GM06990 (cell line): ENCODE data around the gene CELA3B.
"Not testable (repeated sequence)": the region's sequence is repeated elsewhere in the genome, so short reads cannot be mapped to it uniquely, and the experiment has no call there.

ENCODE experiments used
- DNase-seq: peaks from one replicate; pipeline ENCODE4 v3.0.0-alpha.2; 2011; ENCODE audit not compliant: insufficient read length; ENCODE audit errors: extremely low read depth
- H3K27me3 ChIP-seq: replicated peaks from 2 replicates; pipeline ENCODE4 v1.6.0; 2011; ENCODE audit warnings: low read length; ENCODE audit not compliant: control insufficient read depth, insufficient read depth
- H3K36me3 ChIP-seq: 2 replicates; pipeline ENCODE4 v1.5.1; 2011; ENCODE audit warnings: low read length; ENCODE audit not compliant: control insufficient read depth, insufficient read depth
- H3K4me3 ChIP-seq: replicated peaks from 2 replicates; pipeline ENCODE4 v1.5.1; 2011; ENCODE audit warnings: low read depth, mild to moderate bottlenecking, control low read depth, low read length
- TF ChIP-seq, protein P1 (sequence below): IDR thresholded peaks from 2 replicates; pipeline ENCODE4 v1.5.1; 2011; ENCODE audit warnings: low read length, control low read depth, mild to moderate bottlenecking, inconsistent platforms; ENCODE audit not compliant: insufficient read depth, poor library complexity, severe bottlenecking

CELA3B gene

DNA sequence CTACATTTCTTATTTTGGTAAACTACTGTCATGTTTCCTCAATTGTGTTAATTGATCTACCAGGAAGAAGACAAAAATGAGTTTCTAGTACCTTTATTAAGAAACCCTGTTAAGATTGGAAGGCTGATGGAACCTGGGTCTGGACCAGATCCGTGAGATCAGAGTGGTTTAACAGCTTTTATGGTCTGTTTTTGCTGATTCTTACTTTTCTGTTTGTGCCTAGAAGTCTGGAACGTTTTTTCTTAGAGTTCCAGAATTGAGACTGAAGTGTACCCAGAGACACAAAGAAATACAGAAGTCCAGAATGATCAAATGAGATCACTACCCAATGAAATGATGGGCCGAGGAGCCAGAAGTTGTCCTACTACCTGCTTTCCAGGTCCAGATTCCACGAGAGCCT, 53.2 kb downstream of the CELA3B start:
- Histone ChIP-seq H3K4me3 (no peak overlapping the region), H3K36me3 (no peaks in the 10 kb centered on the region; the same call in none of the 2 replicates), H3K27me3 (no peaks in the 10 kb centered on the region)
- DNase-seq = no peak
- TF ChIP-seq, protein P1, sequence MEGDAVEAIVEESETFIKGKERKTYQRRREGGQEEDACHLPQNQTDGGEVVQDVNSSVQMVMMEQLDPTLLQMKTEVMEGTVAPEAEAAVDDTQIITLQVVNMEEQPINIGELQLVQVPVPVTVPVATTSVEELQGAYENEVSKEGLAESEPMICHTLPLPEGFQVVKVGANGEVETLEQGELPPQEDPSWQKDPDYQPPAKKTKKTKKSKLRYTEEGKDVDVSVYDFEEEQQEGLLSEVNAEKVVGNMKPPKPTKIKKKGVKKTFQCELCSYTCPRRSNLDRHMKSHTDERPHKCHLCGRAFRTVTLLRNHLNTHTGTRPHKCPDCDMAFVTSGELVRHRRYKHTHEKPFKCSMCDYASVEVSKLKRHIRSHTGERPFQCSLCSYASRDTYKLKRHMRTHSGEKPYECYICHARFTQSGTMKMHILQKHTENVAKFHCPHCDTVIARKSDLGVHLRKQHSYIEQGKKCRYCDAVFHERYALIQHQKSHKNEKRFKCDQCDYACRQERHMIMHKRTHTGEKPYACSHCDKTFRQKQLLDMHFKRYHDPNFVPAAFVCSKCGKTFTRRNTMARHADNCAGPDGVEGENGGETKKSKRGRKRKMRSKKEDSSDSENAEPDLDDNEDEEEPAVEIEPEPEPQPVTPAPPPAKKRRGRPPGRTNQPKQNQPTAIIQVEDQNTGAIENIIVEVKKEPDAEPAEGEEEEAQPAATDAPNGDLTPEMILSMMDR = no peak

DNA sequence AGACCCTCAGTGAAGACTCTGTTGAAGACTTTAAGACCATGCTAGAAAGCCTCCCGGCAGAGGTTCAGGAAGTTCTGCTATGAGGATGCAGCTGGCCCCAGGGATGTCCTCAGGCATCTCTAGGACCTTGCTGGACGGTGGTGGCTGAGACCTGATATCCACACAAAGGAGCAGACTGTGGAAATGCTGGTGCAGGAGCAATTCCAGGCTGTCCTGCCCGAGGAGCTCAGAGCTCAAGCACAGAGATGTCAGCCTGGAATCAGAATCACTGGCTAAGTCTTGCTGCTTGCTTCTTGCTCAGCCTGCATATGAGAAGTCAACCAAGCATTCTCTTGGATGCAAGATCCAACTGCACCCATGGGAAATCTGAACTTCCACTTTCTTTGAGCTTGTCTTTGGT, 53.7 kb downstream of the CELA3B start:
- no peaks in the 10 kb centered on the region for H3K27me3 ChIP-seq
- TF ChIP-seq, protein P1 = no peak
- no peaks in the 10 kb centered on the region; the same call in none of the 2 replicates for H3K36me3 ChIP-seq
- no peak overlapping the region for H3K4me3 ChIP-seq
- DNase-seq = no peak

DNA sequence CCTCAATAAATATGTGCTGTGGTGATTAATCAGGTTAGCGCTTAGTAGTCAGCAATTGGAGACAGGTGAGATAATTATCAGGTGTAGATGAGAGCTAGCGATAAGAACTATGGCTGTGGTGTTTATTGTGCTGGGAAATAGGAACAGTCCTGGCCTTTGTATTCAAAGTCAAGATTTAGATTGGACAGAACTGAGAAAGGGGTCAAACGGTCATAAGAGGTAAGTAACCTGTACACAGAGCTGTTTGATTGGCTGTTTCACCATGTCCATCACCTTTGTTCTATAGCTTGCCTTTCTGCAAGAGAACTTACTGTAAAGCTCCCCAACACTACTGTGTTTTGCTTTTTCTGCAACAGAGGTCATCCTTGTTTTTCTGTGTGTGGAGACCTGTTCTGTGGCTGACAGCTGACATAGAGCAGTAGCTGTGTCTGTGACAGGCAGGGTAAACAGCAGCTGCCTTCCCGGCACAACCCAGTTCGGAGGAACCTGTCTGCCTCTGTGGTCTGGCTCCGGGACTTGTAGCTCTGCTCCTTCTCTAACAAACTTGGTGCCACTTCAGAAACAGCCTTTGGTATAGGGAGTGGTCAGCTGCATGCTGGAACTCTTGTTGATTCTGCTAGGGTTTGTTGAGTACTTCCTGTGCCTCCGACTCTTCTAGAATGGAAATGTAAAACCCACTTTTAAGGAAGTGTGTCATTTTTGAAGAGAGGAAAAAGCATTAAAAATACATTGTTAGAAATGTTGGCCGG, 54.6 kb downstream of the CELA3B start:
- TF ChIP-seq, protein P1 = no peak
- H3K27me3 ChIP-seq = no peaks in the 10 kb centered on the region
- H3K4me3 ChIP-seq = no peak overlapping the region
- DNase-seq = no peak
- no peaks in the 10 kb centered on the region; the same call in none of the 2 replicates for H3K36me3 ChIP-seq

DNA sequence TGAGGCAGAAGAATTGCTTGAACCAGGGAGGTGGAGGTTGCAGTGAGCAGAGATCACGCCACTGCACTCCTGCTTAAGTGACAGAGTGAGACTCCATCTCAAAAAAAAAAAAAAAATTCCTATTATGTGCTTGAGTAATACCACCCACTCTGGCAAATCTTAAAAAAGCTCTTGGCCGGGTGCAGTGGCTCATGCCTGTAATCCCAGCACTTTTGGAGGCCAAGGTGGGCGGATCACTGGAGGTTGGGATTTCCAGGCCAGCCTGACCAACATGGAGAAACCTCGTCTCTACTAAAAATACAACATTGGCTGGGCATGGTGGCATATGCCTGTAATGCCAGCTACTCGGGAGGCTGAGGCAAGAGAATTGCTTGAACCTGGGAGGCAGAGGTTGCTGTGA, 58.0 kb downstream of the CELA3B start:
- H3K36me3 ChIP-seq, H3K27me3 ChIP-seq, DNase-seq, H3K4me3 ChIP-seq: not testable (repeated sequence)

DNA sequence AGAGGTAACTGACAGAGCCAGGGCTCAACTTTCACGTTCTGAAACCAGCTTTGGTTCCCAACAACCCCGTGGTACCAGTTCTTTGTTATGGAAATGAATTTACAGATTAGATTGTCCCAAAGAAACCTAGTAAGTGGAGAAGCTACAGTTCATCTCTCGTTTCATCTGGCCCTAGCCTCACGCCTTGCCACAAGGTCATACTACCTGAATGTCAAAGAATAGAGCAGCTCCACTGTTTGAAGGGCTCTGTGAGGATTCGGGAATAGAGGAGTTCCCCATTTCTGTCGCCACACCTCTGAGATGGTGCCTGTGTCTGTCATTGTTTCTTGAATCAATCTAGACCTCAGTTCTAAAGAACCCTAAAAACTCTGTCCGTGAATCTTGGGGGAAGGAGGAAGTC, 60.7 kb downstream of the CELA3B start:
- no peak for DNase-seq

DNA sequence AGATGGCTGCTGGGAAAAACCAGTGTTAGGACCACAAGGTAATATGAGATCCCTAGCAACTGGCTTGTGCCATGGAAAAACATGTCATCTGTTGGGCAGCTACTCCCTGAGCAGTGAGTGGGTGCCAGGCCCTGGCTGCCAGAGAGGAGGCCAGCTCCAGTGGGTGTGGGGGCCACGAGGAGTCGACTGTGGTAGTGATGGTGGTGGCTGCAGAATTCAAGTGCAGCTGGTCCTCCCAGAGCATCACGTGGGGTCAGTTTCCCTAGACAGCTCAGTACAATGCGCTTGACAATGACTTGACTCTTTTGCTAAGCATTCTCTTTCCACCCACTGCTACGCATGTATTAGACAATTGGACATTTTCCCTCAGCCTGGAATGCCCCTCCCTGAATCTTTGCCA, 61.2 kb downstream of the CELA3B start:
- DNase-seq = no peak
- no peaks in the 10 kb centered on the region for H3K27me3 ChIP-seq
- TF ChIP-seq, protein P1 = no peak
- H3K36me3 ChIP-seq = no peaks in the 10 kb centered on the region
- no peak overlapping the region for H3K4me3 ChIP-seq

More for the DNA sequence above, 60.7 kb downstream of the CELA3B start:
- Histone ChIP-seq H3K27me3 (no peaks in the 10 kb centered on the region), H3K36me3 (no peaks in the 10 kb centered on the region), H3K4me3 (no peak overlapping the region)
- TF ChIP-seq, protein P1 = no peak
